HG02840 (cell line): ENCODE results near the gene COX17.

Experiments
- ATAC-seq: cut with Tn5 transposase; IDR thresholded peaks from one replicate; pipeline ENCODE4 v1.9.1; 2021; ENCODE audit warnings: mild to moderate bottlenecking, moderate library complexity, moderate number of reproducible peaks; ENCODE audit not compliant: unreplicated experiment, low FRiP score

COX17 gene

DNA sequence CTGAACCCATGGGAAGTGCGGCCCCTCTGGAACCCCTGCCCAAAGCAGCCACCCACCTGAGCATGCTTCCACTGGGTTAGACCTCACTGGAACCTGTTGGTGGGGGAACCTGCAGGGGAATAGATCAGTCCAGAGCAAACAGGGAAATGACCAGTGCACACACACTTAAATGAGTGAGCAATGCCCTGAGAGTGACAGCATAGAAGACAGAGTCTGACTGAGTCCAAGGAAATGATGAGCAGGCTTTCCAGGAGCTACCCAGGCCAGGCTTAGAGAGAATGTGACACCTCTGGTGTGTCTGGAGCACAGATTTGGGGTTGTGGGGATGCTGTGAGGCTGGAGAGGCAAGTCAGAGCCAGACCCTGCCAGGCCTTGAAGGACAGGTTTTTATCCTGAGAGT, 51.0 kb downstream of the COX17 start:
- ATAC-seq, result no peak

DNA sequence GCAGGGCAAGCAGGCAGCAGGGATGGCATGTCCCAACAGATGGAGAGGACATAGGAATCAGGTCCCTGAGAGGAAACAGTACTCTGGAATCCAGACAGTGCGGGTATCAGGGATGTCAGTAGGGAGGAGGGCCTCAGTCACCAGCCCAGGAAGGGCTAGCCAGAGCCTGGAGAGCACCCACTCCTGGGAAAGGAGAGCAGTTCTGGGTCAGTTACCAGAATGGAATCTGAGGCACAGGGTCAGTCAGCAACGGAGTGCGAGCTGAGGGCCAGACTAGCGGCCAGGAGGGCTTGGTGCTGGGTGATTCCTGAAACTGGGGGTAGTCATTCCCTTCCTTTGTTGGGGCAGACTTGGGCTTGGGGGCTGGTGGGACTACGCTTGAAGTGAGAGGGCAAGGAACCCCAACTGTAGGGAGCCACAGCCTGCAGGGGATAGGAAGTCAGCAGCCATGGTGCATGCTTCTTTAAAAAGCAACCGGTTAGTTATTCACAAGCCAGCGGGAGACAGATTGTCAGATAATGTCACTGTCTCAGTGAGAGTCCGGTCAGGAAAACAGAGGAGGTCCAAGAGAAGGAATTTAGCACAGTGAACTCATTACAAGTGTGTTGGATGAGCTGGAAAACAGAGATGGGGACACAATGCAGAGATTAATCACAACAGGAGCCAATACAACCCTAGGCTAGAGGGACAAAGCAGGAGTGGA, 51.6 kb downstream of the COX17 start:
- no peak for ATAC-seq

DNA sequence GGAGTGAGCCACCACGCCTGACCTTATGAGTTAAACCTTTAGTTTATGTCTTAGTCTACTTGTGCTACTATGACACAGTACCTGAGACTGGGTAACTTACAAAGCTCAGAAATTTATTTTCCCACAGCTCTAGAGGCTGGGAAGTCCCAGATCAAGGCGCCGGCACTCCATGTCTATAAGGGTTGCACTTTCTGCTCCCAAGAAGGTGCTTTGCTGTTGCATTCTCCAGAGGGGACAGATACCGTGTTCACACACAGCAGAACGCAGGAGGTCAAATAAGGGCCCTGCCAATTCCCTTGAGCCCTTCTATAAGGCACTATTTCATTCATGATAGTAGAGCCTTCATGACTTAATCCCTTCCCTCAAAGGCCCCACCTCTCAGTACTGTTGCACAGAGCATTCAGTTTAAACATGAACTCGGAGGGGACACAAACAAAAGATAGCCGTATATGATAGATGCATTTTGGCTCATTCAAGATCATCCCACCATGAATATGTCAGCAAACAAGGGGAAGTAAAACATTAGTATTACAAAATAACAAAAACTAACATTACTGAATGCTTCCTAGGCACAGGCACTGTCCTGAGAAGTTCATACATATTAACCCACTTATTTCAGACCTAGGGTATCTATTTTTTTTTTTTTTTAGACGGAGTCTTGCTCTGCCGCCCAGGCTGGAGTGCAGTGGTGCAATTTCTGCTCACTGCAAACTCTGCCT, 53.0 kb downstream of the COX17 start:
- ATAC-seq, result no peak

GRCh38 chr3:119620899-119621298, 56.3 kb downstream of the COX17 start:
- no peak for ATAC-seq
